GM12878 (cell line): ENCODE measurements around the gene PRM3. TPM values are rescaled to one million over a fixed set of nuclear protein-coding genes. Genes with fewer than 3 reads are reported as not detected.

Experiments
- ATF2 ChIP-seq: IDR thresholded peaks from 2 replicates; pipeline ENCODE4 v1.6.1; 2012; ENCODE audit warnings: low read length, inconsistent platforms
- BHLHE40 ChIP-seq, 2 experiments: fragments of 450-650 bp in 1 of 2; IDR thresholded peaks; 2 replicates each; pipeline ENCODE4 v1.6.1; 2011 to 2017; ENCODE audit warnings: low read depth in 2 of 2, borderline replicate concordance in 1 of 2, improper control_type of control experiment in 1 of 2, low read length in 1 of 2, mild to moderate bottlenecking in 1 of 2
- CHD2 ChIP-seq: IDR thresholded peaks from 2 replicates; pipeline ENCODE4 v1.6.1; 2011; ENCODE audit warnings: low read depth, low read length, improper control_type of control experiment, borderline replicate concordance
- CTCF ChIP-seq, 3 experiments: IDR thresholded peaks in 2 of 3; conservative IDR thresholded peaks in 1 of 3; 2 replicates each; pipeline ENCODE4 v1.5.1; 2011; ENCODE audit warnings: low read depth in 3 of 3, low read length in 3 of 3, mild to moderate bottlenecking in 3 of 3, control low read depth in 2 of 3, moderate library complexity in 2 of 3, inconsistent platforms in 1 of 3, mixed read lengths in 1 of 3; ENCODE audit not compliant: control insufficient read depth in 2 of 3, insufficient read depth in 1 of 3; ENCODE audit errors: extremely low read depth in 1 of 3
- FOXM1 ChIP-seq: IDR thresholded peaks from 2 replicates; pipeline ENCODE4 v1.6.1; 2012; ENCODE audit warnings: low read depth, mild to moderate bottlenecking, inconsistent platforms, low read length, moderate library complexity
- GATAD2B ChIP-seq: fragments of 450-650 bp; conservative IDR thresholded peaks from 2 replicates; pipeline ENCODE4 v1.6.1; 2017; ENCODE audit warnings: low read depth, mild to moderate bottlenecking, moderate library complexity
- HSF1 ChIP-seq: fragments of 150-350 bp; IDR thresholded peaks from 2 replicates; pipeline ENCODE4 v1.6.1; 2014; ENCODE audit warnings: mild to moderate bottlenecking, low read depth, low read length
- MAX ChIP-seq: IDR thresholded peaks from 2 replicates; pipeline ENCODE4 v1.6.1; 2012; ENCODE audit warnings: low read depth, low read length, improper control_type of control experiment
- NKRF ChIP-seq: fragments of 450-650 bp; conservative IDR thresholded peaks from 2 replicates; pipeline ENCODE4 v1.6.1; 2017; ENCODE audit warnings: mild to moderate bottlenecking, moderate library complexity
- PAX8 ChIP-seq: fragments of 450-650 bp; IDR thresholded peaks from 2 replicates; pipeline ENCODE4 v1.6.1; 2017; ENCODE audit warnings: mild to moderate bottlenecking, moderate library complexity
- PRDM15 ChIP-seq: fragments of 450-650 bp; formaldehyde crosslinking; IDR thresholded peaks from 2 replicates; pipeline ENCODE4 v1.4.0; 2020; ENCODE audit warnings: mild to moderate bottlenecking, moderate library complexity
- SKIL ChIP-seq: fragments of 450-650 bp; IDR thresholded peaks from 2 replicates; pipeline ENCODE4 v1.6.1; 2017; ENCODE audit warnings: mild to moderate bottlenecking, low read depth, inconsistent platforms; ENCODE audit not compliant: poor library complexity, severe bottlenecking
- SUZ12 ChIP-seq: fragments of 200-600 bp; sonication (generic); IDR thresholded peaks from one replicate; pipeline ENCODE4 v1.6.1; 2018; ENCODE audit warnings: antibody characterized with exemption, mild to moderate bottlenecking; ENCODE audit not compliant: unreplicated experiment
- ZNF217 ChIP-seq: fragments of 450-650 bp; IDR thresholded peaks from 2 replicates; pipeline ENCODE4 v1.6.1; 2017; ENCODE audit warnings: antibody characterized with exemption, mild to moderate bottlenecking
- polyA plus RNA-seq, 11 experiments: library from polyadenylated mRNA; depleted of rRNA in 4 of 11; unstranded in 6 of 11; stranded (reverse) in 5 of 11; fragments of >200 nt; fragmentation: Nextera tagmentation in 4 of 11; fragmentation: Illumina TruSeq in 1 of 11; extraction: Ambion mirVana in 4 of 11; extraction: Trizol in 1 of 11; gene quantifications; 1 replicate in 1 of 11; 2 replicates in 10 of 11; pipeline versions ENCODE4 v1.2.1 to v1.2.3, GENCODE V29; 2011 to 2016; ENCODE audit warnings: inconsistent platforms in 2 of 11, missing spikeins in 2 of 11, low read depth in 1 of 11
- total RNA-seq, 4 experiments: library from RNA; depleted of rRNA in 3 of 4; stranded (reverse); fragments of >200 nt in 3 of 4; fragmentation: Illumina TruSeq in 1 of 4; extraction: Trizol in 1 of 4; gene quantifications; 2 replicates each; pipeline versions ENCODE4 v1.2.1 to v1.2.3, GENCODE V29; 2013 to 2021

The PRM3 gene
- total and polyA plus RNA-seq, 10 of the 15 experiments (the other 5 are each of a cell fraction or from before 2014, with no cell fraction given): not detected

GRCh38 chr16:11290102-11290893, 16.9 kb upstream of the PRM3 start (continued):
- TF ChIP-seq CTCF (IDR thresholded peaks at IDR 0.05 in 2 of 3, conservative IDR thresholded peaks at IDR 0.05 in 1 of 3; ENCODE audit: control insufficient read depth in 2 of 3, extremely low read depth in 1 of 3, insufficient read depth in 1 of 3, low read depth in 3 of 3, low read length in 3 of 3): no peak
- no peak for TF ChIP-seq BHLHE40 (IDR thresholded peaks at IDR 0.05; ENCODE audit: borderline replicate concordance in 1 of 2, low read depth in 2 of 2, low read length in 1 of 2)
- no peak for TF ChIP-seq NKRF
- no peak for TF ChIP-seq MAX
- no peak for TF ChIP-seq SUZ12
- no peak for TF ChIP-seq ATF2
- TF ChIP-seq PAX8: no peak
- no peak for TF ChIP-seq FOXM1
- TF ChIP-seq HSF1: no peak
- TF ChIP-seq GATAD2B: no peak
- no peak for TF ChIP-seq ZNF217
- TF ChIP-seq PRDM15 (CRISPR knock-in tag): no peak
- TF ChIP-seq CHD2: no peak
- TF ChIP-seq SKIL: no peak
